Natural killer cell treated with Interleukin-12 subunit alpha and Interleukin-12 subunit beta and Interleukin-15 and Interleukin-18, amount 100 ng/mL, for 72 hours (primary cell): ENCODE results near the gene LMNB1. TPM values are rescaled to one million over a fixed set of nuclear protein-coding genes. Genes with fewer than 3 reads are reported as not detected.
"Not testable (repeated sequence)": the region's sequence is repeated elsewhere in the genome, so short reads cannot be mapped to it uniquely, and the experiment has no call there.

Source experiments
- ATAC-seq, 2 donors: fragments of 150-1000 bp; cut with Tn5 transposase in 1 of 2; sonication (Bioruptor Pico), chemical (Tn5 transposase) in 1 of 2; 2 replicates each; pipeline ENCODE4 v1.10.0; 2021
- DNase-seq: peaks from one replicate; pipeline ENCODE4 v3.0.0; 2022; ENCODE audit warnings: low spot score
- H3K27ac Mint-ChIP-seq, 2 donors: 1 replicate in 1 of 2; 2 replicates in 1 of 2; pipeline ENCODE4 v1.8.0; 2022; ENCODE audit warnings: mixed read lengths in 2 of 2, mild to moderate bottlenecking in 1 of 2, moderate library complexity in 1 of 2
- H3K27me3 Mint-ChIP-seq, 2 donors: 1 replicate in 1 of 2; 2 replicates in 1 of 2; pipeline ENCODE4 v1.8.0; 2022; ENCODE audit warnings: mixed read lengths in 2 of 2
- H3K36me3 Mint-ChIP-seq: one replicate; pipeline ENCODE4 v1.8.0; 2022; ENCODE audit warnings: mixed read lengths
- H3K4me1 Mint-ChIP-seq, 2 donors: 1 replicate in 1 of 2; 2 replicates in 1 of 2; pipeline ENCODE4 v1.8.0; 2022; ENCODE audit warnings: low read depth in 2 of 2, mixed read lengths in 2 of 2, mild to moderate bottlenecking in 1 of 2
- H3K4me3 Mint-ChIP-seq: one replicate; pipeline ENCODE4 v1.8.0; 2022; ENCODE audit warnings: mixed read lengths
- H3K9me3 Mint-ChIP-seq: 2 replicates; pipeline ENCODE4 v1.8.0; 2022; ENCODE audit warnings: mixed read lengths
- total RNA-seq, 2 donors: library from RNA; stranded (reverse); gene quantifications; one replicate each; pipeline ENCODE4 v1.2.3, GENCODE V29; 2022

Gene LMNB1
- total RNA-seq, 2 donors from 2014 or later, result 184 to 270 TPM

DNA sequence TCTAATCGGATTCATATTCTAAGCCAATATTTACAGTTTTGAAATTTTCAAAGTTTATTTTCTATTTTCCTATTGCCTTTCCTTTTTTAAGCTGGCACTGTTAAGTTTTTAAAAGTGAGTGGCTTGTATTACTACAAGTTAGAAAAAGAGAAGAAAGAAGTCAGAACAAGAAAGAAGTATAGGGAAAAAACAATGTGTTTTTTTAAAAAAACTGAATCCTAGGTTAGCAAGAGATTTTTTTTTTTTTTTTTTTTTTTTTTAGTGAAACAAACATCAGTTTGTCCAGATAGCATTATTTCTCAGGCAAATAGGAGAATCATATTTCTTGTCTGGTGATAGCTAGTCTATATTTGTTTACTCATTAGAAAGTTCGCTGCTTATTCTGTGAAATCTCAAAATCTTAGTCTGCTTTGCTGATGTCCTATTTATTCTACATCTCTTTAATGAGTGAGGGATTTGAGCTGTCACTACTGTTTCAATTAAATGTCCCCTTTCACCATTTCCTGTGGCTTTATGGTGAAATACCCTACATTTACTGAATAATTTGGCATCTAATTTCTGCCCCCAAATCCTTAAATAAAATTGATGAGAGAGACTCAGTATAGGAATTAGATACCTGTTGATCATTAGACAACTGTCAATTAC, 19.1 kb upstream of the LMNB1 start:
- ATAC-seq (no peak), DNase-seq (no peak)
- Mint-ChIP-seq H3K4me3 (peak overlapping the region; percentile 91), H3K27ac (peak overlapping the region; percentile 94 to 96), H3K9me3 (no peaks in the 10 kb centered on the region), H3K27me3 (no peaks in the 10 kb centered on the region), H3K36me3 (peaks cover 5% of the 10 kb centered on the region), H3K4me1 (peaks cover 29 to 48% of the 10 kb centered on the region in 2 donors)

DNA sequence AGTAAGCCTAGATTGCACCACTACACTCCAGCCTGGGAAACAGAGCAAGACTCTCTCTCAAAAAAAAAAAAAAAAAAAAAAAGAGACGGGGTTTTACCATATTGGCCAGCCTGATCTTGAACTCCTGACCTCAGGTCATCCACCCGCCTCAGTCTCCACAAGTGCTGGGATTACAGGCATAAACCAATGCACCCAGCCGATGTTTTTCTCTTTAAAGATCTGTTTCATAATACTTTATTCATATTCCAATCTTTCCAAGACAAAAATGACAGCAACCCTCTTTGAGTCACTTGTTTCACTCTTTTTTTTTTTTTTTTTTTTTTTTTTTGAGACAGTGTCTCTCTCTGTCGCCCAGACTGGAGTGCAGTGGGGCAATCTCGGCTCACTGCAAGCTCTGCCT, 13.6 kb upstream of the LMNB1 start:
- Mint-ChIP-seq H3K4me3 (peak overlapping the region; percentile 26), H3K4me1 (peaks cover 25 to 44% of the 10 kb centered on the region in 2 donors)

DNA sequence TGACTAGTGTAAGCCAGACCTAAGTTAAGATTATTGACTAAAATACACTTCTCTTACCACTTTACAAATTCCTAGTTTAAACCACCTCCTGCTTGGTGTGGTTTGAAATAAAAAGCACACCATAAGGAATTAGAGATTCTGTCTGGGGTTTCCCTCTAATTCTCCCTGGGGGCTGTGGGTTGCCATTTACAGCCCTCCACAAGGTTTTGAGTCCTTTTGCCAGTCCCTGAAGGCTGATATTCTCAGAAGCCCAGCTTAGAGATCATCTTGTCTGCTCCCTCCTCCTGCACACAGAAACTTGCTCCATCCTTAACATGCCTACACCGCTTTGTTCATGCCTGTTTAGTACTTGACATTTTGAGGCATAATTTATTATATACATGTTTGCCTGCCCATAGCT, 7.2 kb upstream of the LMNB1 start:
- H3K27me3 Mint-ChIP-seq, result no peaks in the 10 kb centered on the region
- no peak for DNase-seq
- peaks cover 6 to 10% of the 10 kb centered on the region in 2 donors for H3K4me1 Mint-ChIP-seq
- no peak overlapping the region for H3K4me3 Mint-ChIP-seq
- peak overlapping the region in 1 of 2 donors; percentile 73 for H3K27ac Mint-ChIP-seq
- no peaks in the 10 kb centered on the region for H3K36me3 Mint-ChIP-seq
- no peaks in the 10 kb centered on the region for H3K9me3 Mint-ChIP-seq
- no peak for ATAC-seq

More for the DNA sequence above, 13.6 kb upstream of the LMNB1 start:
- Mint-ChIP-seq H3K27ac (peak overlapping the region; percentile 80 to 96), H3K9me3 (no peaks in the 10 kb centered on the region), H3K36me3 (peaks cover 5% of the 10 kb centered on the region), H3K27me3 (no peaks in the 10 kb centered on the region)
- no peak for ATAC-seq
- DNase-seq, result no peak

DNA sequence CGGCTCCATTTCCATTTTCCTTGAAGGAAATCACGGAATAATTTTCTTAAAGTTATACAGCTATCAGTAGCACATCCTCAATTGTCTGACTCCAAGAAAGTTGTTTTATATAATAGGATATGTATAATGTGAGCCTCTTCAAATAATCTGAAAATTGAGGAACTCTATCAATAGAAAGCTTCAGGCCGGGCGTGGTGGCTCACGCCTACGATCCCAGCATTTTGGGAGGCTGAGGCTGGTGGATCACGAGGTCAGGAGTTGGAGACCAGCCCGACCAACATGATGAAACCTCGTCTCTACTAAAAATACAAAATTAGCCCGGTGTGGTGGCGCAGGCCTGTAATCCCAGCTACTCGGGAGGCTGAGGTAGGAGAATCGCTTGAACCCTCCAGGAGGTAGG, 3.4 kb upstream of the LMNB1 start:
- not testable (repeated sequence) for H3K9me3 Mint-ChIP-seq, DNase-seq, H3K36me3 Mint-ChIP-seq, H3K27ac Mint-ChIP-seq, ATAC-seq, H3K4me3 Mint-ChIP-seq, H3K27me3 Mint-ChIP-seq
- H3K4me1 Mint-ChIP-seq, result peaks cover 13 to 20% of the 10 kb centered on the region in 2 donors

- H3K9me3 Mint-ChIP-seq, H3K36me3 Mint-ChIP-seq, H3K27ac Mint-ChIP-seq, DNase-seq, ATAC-seq, H3K4me3 Mint-ChIP-seq, H3K27me3 Mint-ChIP-seq: not testable (repeated sequence)
- peaks cover 23 to 24% of the 10 kb centered on the region in 2 donors for H3K4me1 Mint-ChIP-seq
These were observed 2.3 kb upstream of the LMNB1 start for GRCh38 chr5:126774595-126774994.

GRCh38 chr5:126777257-126777974, 480 bp downstream of the LMNB1 start:
- H3K27me3 Mint-ChIP-seq, result no peaks in the 10 kb centered on the region

DNA sequence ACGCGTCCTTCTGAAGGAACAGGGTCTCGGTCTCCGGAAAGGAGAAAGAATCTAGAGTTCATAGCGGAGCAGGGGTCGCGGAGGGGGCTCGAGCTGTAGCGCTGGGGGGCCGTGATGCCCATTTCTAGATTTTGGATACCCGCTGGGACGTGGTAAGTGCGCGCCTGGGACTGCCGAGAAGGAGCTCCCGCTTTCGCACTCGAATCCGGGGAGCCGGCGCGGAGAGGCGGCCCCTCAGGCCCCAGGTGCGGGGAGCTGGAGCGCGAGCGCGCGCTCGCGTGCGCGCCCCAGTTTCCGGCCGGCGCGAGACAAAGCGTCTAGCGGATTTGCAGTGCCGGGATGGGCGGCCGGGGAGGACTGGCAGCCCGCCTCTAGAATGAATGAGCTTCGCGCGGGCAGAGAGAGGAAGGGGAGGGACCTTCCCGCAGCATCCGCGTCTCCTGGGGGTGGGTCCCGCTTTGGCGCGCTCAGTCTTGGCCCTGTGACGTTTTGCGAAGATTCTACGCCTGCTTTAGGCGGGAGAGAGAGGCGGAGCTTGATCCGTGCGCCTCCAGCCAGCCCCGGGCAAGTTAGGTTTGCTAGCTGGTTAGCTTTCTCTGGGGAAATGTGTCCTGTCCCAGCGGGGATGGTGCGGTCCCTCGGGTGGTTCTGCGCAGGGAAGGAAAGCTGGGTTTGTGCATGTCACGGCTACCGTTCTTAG, 1.2 kb downstream of the LMNB1 start:
- Mint-ChIP-seq H3K9me3 (no peaks in the 10 kb centered on the region), H3K27me3 (no peaks in the 10 kb centered on the region), H3K4me1 (peaks cover 23 to 39% of the 10 kb centered on the region in 2 donors), H3K4me3 (peak overlapping the region; percentile 94), H3K36me3 (peaks cover 13% of the 10 kb centered on the region), H3K27ac (peak overlapping the region; percentile 95 to 97)
- ATAC-seq (peak; percentile 82 to 85), DNase-seq (peak; percentile 96)

More at GRCh38 chr5:126777257-126777974, 480 bp downstream of the LMNB1 start:
- peak; percentile 25 to 37 for ATAC-seq
- Mint-ChIP-seq H3K9me3 (no peaks in the 10 kb centered on the region), H3K36me3 (peaks cover 13% of the 10 kb centered on the region), H3K4me3 (peak overlapping the region; percentile 94), H3K27ac (peak overlapping the region; percentile 95 to 97), H3K4me1 (peaks cover 23 to 39% of the 10 kb centered on the region in 2 donors)
- DNase-seq, result peak; percentile 75

- peak overlapping the region; percentile 94 for H3K4me3 Mint-ChIP-seq
- no peak for DNase-seq
- peaks cover 13% of the 10 kb centered on the region for H3K36me3 Mint-ChIP-seq
- no peak for ATAC-seq
- no peaks in the 10 kb centered on the region for H3K27me3 Mint-ChIP-seq
- H3K4me1 Mint-ChIP-seq, result peaks cover 23 to 39% of the 10 kb centered on the region in 2 donors
- H3K9me3 Mint-ChIP-seq, result no peaks in the 10 kb centered on the region
- peak overlapping the region; percentile 95 to 97 for H3K27ac Mint-ChIP-seq
These were observed 1.9 kb downstream of the LMNB1 start for GRCh38 chr5:126778675-126779403.

DNA sequence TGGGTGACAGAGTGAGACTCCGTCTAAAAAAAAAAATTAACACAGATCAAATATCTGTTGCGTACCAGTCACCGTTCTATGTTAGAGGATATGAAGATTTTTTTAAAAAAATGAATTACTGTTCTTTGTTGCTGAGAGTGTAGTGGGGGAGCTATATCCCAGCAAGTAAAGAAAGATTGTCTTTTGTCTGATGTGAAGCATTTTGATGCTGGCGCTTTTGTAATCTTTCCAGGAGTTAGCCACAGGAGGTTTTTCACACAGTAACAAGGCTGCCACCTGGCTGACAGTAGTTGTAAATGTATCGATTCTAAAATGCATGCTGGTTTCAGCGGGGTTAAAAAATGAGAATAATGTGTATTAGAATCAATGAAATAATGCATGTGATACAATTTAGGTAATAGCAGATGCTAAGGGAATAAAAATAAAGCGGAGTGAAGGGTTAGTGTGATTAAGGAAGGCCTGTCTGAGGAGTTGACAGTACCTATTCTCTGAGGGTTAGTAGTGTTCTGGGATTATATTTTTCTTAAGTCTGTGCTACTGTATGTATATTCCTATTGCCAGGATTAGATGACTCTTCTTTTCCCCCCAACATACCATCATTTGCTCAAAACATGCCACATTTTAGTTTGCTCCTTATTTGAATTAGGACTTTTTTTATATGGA, 3.4 kb downstream of the LMNB1 start:
- Mint-ChIP-seq H3K9me3 (no peaks in the 10 kb centered on the region), H3K27me3 (no peaks in the 10 kb centered on the region), H3K4me3 (peak overlapping the region; percentile 94), H3K27ac (peak overlapping the region; percentile 95 to 97), H3K36me3 (peaks cover 13% of the 10 kb centered on the region), H3K4me1 (peaks cover 22 to 38% of the 10 kb centered on the region in 2 donors)
- no peak for DNase-seq
- ATAC-seq, result no peak

- Mint-ChIP-seq H3K4me1 (peaks cover 23 to 29% of the 10 kb centered on the region in 2 donors), H3K4me3 (peak overlapping the region; percentile 9), H3K27ac (peak overlapping the region in 1 of 2 donors; percentile 22)
- DNase-seq, H3K27me3 Mint-ChIP-seq, H3K9me3 Mint-ChIP-seq, H3K36me3 Mint-ChIP-seq: not testable (repeated sequence)
- peak; percentile 43 to 50 for ATAC-seq
These were observed 11.5 kb downstream of the LMNB1 start for GRCh38 chr5:126788409-126788808.

GRCh38 chr5:126793097-126793496, 16.2 kb downstream of the LMNB1 start:
- Mint-ChIP-seq H3K27me3 (no peaks in the 10 kb centered on the region), H3K27ac (peak overlapping the region in 1 of 2 donors; percentile 33), H3K4me1 (peaks cover 18 to 23% of the 10 kb centered on the region in 2 donors), H3K9me3 (no peaks in the 10 kb centered on the region), H3K36me3 (no peaks in the 10 kb centered on the region), H3K4me3 (no peak overlapping the region)
- DNase-seq, result no peak
- ATAC-seq, result no peak

GRCh38 chr5:126793648-126794047, 16.7 kb downstream of the LMNB1 start:
- H3K4me3 Mint-ChIP-seq, ATAC-seq, H3K27me3 Mint-ChIP-seq, H3K36me3 Mint-ChIP-seq, DNase-seq, H3K9me3 Mint-ChIP-seq: not testable (repeated sequence)
- H3K27ac Mint-ChIP-seq, result peak overlapping the region in 1 of 2 donors; percentile 33
- H3K4me1 Mint-ChIP-seq, result peaks cover 13 to 19% of the 10 kb centered on the region in 2 donors
